DMS79 (cell line): ENCODE measurements around the gene CASS4.

ENCODE experiments used
- DNase-seq: peaks from one replicate; lab custom pipeline; 2025; lab: John Stamatoyannopoulos, UW

Gene CASS4

GRCh38 chr20:56447227-56447626 is 35.2 kb downstream of the CASS4 start:
- no peak for DNase-seq

- DNase-seq, result no peak
Observed at GRCh38 chr20:56449459-56449858, 37.4 kb downstream of the CASS4 start.

GRCh38 chr20:56451056-56451765 is 39.2 kb downstream of the CASS4 start:
- no peak for DNase-seq

- DNase-seq, result no peak
Observed at GRCh38 chr20:56453352-56453751, 41.3 kb downstream of the CASS4 start.

- no peak for DNase-seq
Observed at GRCh38 chr20:56454754-56455153, 42.7 kb downstream of the CASS4 start.

- no peak for DNase-seq
Observed at GRCh38 chr20:56458206-56458821, 46.3 kb downstream of the CASS4 start.

- DNase-seq, result no peak
Observed at GRCh38 chr20:56460459-56460858, 48.4 kb downstream of the CASS4 start.

- DNase-seq, result no peak
Observed at GRCh38 chr20:56461576-56461975, 49.5 kb downstream of the CASS4 start.

- DNase-seq, result no peak
Observed at GRCh38 chr20:56463428-56463827, 51.4 kb downstream of the CASS4 start.

- no peak for DNase-seq
Observed at GRCh38 chr20:56465997-56466396, 53.9 kb downstream of the CASS4 start.

GRCh38 chr20:56467968-56468315 is 55.9 kb downstream of the CASS4 start:
- no peak for DNase-seq

- peak; percentile 58 for DNase-seq
Observed at GRCh38 chr20:56468316-56469076, 56.4 kb downstream of the CASS4 start, which contains the start of gene RTF2. Gene RTF2 (plus strand): TSS chr20:56468627. CDS start chr20:56468698, 71 bp downstream.

- no peak for DNase-seq
Observed at GRCh38 chr20:56469077-56469449, 57.0 kb downstream of the CASS4 start.

GRCh38 chr20:56483970-56484369 is 71.9 kb downstream of the CASS4 start:
- no peak for DNase-seq

- no peak for DNase-seq
Observed at GRCh38 chr20:56487216-56487615, 75.2 kb downstream of the CASS4 start.

- DNase-seq, result no peak
Observed at GRCh38 chr20:56488566-56488965, 76.5 kb downstream of the CASS4 start.

- DNase-seq, result no peak
Observed at GRCh38 chr20:56501116-56501515, 89.1 kb downstream of the CASS4 start.

GRCh38 chr20:56503916-56504315 is 91.9 kb downstream of the CASS4 start:
- DNase-seq, result no peak

GRCh38 chr20:56504373-56505005 is 92.4 kb downstream of the CASS4 start:
- DNase-seq, result no peak

GRCh38 chr20:56506103-56506502 is 94.0 kb downstream of the CASS4 start:
- no peak for DNase-seq
